ENCODE measurements around the gene KSR2.

The KSR2 gene

GRCh38 chr12:117674763-117675162, 294.0 kb downstream of the KSR2 start:
- no peak for TF ChIP-seq CTCF (IDR thresholded peaks at IDR 0.05)
- Histone ChIP-seq H3K27ac (no peak overlapping the region), H3K27me3 (no peaks in the 10 kb centered on the region), H3K36me3 (no peaks in the 10 kb centered on the region), H3K4me3 (ENCODE audit: low read depth in 1 of 2, low read length in 1 of 2) (no peak overlapping the region), H3K4me1 (ENCODE audit: control insufficient read depth in 1 of 2, insufficient read depth in 1 of 2, low read depth in 1 of 2, low read length in 1 of 2) (no peaks in the 10 kb centered on the region), H3K9me3 (no peaks in the 10 kb centered on the region)

GRCh38 chr12:117674313-117674712, 294.5 kb downstream of the KSR2 start:
- no peak for TF ChIP-seq CTCF (IDR thresholded peaks at IDR 0.05)
- Histone ChIP-seq H3K9me3 (no peaks in the 10 kb centered on the region), H3K4me1 (ENCODE audit: control insufficient read depth in 1 of 2, insufficient read depth in 1 of 2, low read depth in 1 of 2, low read length in 1 of 2) (no peaks in the 10 kb centered on the region), H3K4me3 (ENCODE audit: low read depth in 1 of 2, low read length in 1 of 2) (no peak overlapping the region), H3K27me3 (no peaks in the 10 kb centered on the region), H3K27ac (no peak overlapping the region), H3K36me3 (no peaks in the 10 kb centered on the region)

- Histone ChIP-seq H3K27ac (no peak overlapping the region), H3K4me3 (ENCODE audit: low read depth in 1 of 2, low read length in 1 of 2) (no peak overlapping the region), H3K36me3 (no peaks in the 10 kb centered on the region), H3K9me3 (no peaks in the 10 kb centered on the region), H3K4me1 (ENCODE audit: control insufficient read depth in 1 of 2, insufficient read depth in 1 of 2, low read depth in 1 of 2, low read length in 1 of 2) (no peaks in the 10 kb centered on the region), H3K27me3 (no peaks in the 10 kb centered on the region)
- TF ChIP-seq CTCF (IDR thresholded peaks at IDR 0.05), result no peak
These were observed 297.1 kb downstream of the KSR2 start for GRCh38 chr12:117671734-117672133.

GRCh38 chr12:117664169-117664568, 304.6 kb downstream of the KSR2 start:
- Histone ChIP-seq H3K4me3 (ENCODE audit: low read depth in 1 of 2, low read length in 1 of 2) (no peak overlapping the region), H3K27me3 (no peaks in the 10 kb centered on the region), H3K27ac (no peak overlapping the region), H3K36me3 (no peaks in the 10 kb centered on the region), H3K9me3 (no peaks in the 10 kb centered on the region), H3K4me1 (ENCODE audit: control insufficient read depth in 1 of 2, insufficient read depth in 1 of 2, low read depth in 1 of 2, low read length in 1 of 2) (no peaks in the 10 kb centered on the region)
- no peak for TF ChIP-seq CTCF (IDR thresholded peaks at IDR 0.05)

GRCh38 chr12:117662620-117663395, 306.0 kb downstream of the KSR2 start:
- H3K4me3 ChIP-seq (ENCODE audit: low read depth in 1 of 2, low read length in 1 of 2), result no peak overlapping the region
- H3K27me3 ChIP-seq, result no peaks in the 10 kb centered on the region
- H3K36me3 ChIP-seq, result no peaks in the 10 kb centered on the region
- no peak overlapping the region for H3K27ac ChIP-seq
- no peaks in the 10 kb centered on the region for H3K9me3 ChIP-seq
- H3K4me1 ChIP-seq (ENCODE audit: control insufficient read depth in 1 of 2, insufficient read depth in 1 of 2, low read depth in 1 of 2, low read length in 1 of 2), result no peaks in the 10 kb centered on the region
- no peak for TF ChIP-seq CTCF (IDR thresholded peaks at IDR 0.05)

Data from neutrophil (primary cell).